Endothelial cell of umbilical vein (primary cell): ENCODE results near the gene GRIN3A. TPM values are rescaled to one million over a fixed set of nuclear protein-coding genes. Genes with fewer than 3 reads are reported as not detected.

Experiments used
- BruUV-seq: library from RNA; stranded (reverse); fragments of 400-500 nt; replicated peaks from 2 replicates; lab custom pipeline; 2021; lab: Mats Ljungman, UMichigan
- CTCF ChIA-PET: fragments of 300-600, 350-600 bp; sonication (Branson Sonifier 250); formaldehyde crosslinking; loops from one replicate; lab custom pipeline; 2021; ENCODE audit warnings: antibody characterized with exemption, inconsistent platforms; lab: Charles Lee
- POLR2A ChIA-PET: fragments of 300-600, 350-600 bp; sonication (Branson Sonifier 250); formaldehyde crosslinking; loops from one replicate; lab custom pipeline; 2021; ENCODE audit warnings: antibody characterized with exemption, inconsistent platforms; lab: Charles Lee
- DNase-seq: peaks from one replicate; pipeline ENCODE4 v3.0.0-alpha.2; 2011; ENCODE audit warnings: low read depth, low spot score
- FAIRE-seq: peaks from 2 replicates; lab custom pipeline; 2011; peaks lifted over from hg19 to GRCh38; lab: Jason Lieb, UNC
- H2AFZ ChIP-seq: 2 replicates; pipeline ENCODE4 v1.6.0; 2012; ENCODE audit warnings: low read depth, low read length, control low read depth, inconsistent platforms
- H3K27ac ChIP-seq: 2 replicates; pipeline ENCODE4 v1.5.1; 2011; ENCODE audit warnings: low read depth, mild to moderate bottlenecking, control low read depth, low read length, moderate library complexity; ENCODE audit not compliant: insufficient read depth
- H3K27me3 ChIP-seq, 2 experiments: 2 replicates each; pipeline versions ENCODE4 v1.6.0 to v1.6.1; 2011; ENCODE audit warnings: low read length in 2 of 2, mixed read lengths in 1 of 2; ENCODE audit not compliant: control insufficient read depth in 2 of 2, insufficient read depth in 2 of 2
- H3K36me3 ChIP-seq, 2 experiments: 2 replicates in 1 of 2; 3 replicates in 1 of 2; pipeline ENCODE4 v1.5.1; 2011; ENCODE audit warnings: low read length in 2 of 2, mild to moderate bottlenecking in 1 of 2, moderate library complexity in 1 of 2; ENCODE audit not compliant: control insufficient read depth in 2 of 2, insufficient read depth in 2 of 2; ENCODE audit errors: extremely low read depth in 1 of 2
- H3K4me1 ChIP-seq: 3 replicates; pipeline ENCODE4 v1.5.1; 2011; ENCODE audit warnings: mild to moderate bottlenecking, low read length; ENCODE audit not compliant: control insufficient read depth, insufficient read depth; ENCODE audit errors: extremely low read depth
- H3K4me2 ChIP-seq: 2 replicates; pipeline ENCODE4 v1.6.1; 2011; ENCODE audit warnings: low read length, control low read depth, mixed read lengths; ENCODE audit not compliant: insufficient read depth
- H3K4me3 ChIP-seq, 3 experiments: fragments of 200-600 bp in 1 of 3; sonication (generic), shearing (Covaris generic) in 1 of 3; replicated peaks in 1 of 3; 2 replicates each; pipeline ENCODE4 v1.5.1; 2011 to 2016; ENCODE audit warnings: control low read depth in 3 of 3, low read length in 3 of 3, mild to moderate bottlenecking in 2 of 3, inconsistent platforms in 1 of 3, low read depth in 1 of 3, moderate library complexity in 1 of 3; ENCODE audit not compliant: insufficient read depth in 1 of 3
- H3K79me2 ChIP-seq: 2 replicates; pipeline ENCODE4 v1.6.0; 2012; ENCODE audit warnings: low read length, inconsistent platforms; ENCODE audit not compliant: control insufficient read depth, insufficient read depth
- H3K9ac ChIP-seq: replicated peaks from 2 replicates; pipeline ENCODE3; 2011; ENCODE audit warnings: low read length, control low read depth; ENCODE audit not compliant: insufficient read depth; ENCODE audit errors: extremely low read depth
- H3K9me1 ChIP-seq: replicated peaks from 3 replicates; pipeline ENCODE4 v1.6.0; 2011; ENCODE audit warnings: mild to moderate bottlenecking, low read length; ENCODE audit not compliant: control insufficient read depth, insufficient read depth; ENCODE audit errors: extremely low read depth
- H3K9me3 ChIP-seq: replicated peaks from 2 replicates; pipeline ENCODE4 v1.5.1; 2012; ENCODE audit warnings: low read length, inconsistent platforms; ENCODE audit not compliant: control insufficient read depth, insufficient read depth
- H4K20me1 ChIP-seq: replicated peaks from 2 replicates; pipeline ENCODE3; 2011; ENCODE audit warnings: mild to moderate bottlenecking, low read length; ENCODE audit not compliant: control insufficient read depth, insufficient read depth; ENCODE audit errors: extremely low read depth
- CTCF ChIP-seq, 2 donors: IDR thresholded peaks; 1 replicate in 1 of 2; 2 replicates in 1 of 2; pipeline ENCODE4 v1.5.1; 2011; ENCODE audit warnings: low read length in 2 of 2, mild to moderate bottlenecking in 2 of 2, moderate library complexity in 2 of 2, control low read depth in 1 of 2, inconsistent platforms in 1 of 2, low read depth in 1 of 2; ENCODE audit not compliant: insufficient read depth in 1 of 2; ENCODE audit errors: extremely low read depth in 1 of 2
- EZH2 ChIP-seq: IDR thresholded peaks from 2 replicates; pipeline ENCODE4 v1.6.1; 2012; ENCODE audit warnings: borderline replicate concordance, low read depth, mild to moderate bottlenecking, moderate library complexity, low read length, inconsistent platforms; ENCODE audit not compliant: severe bottlenecking
- FOS ChIP-seq: IDR thresholded peaks from 2 replicates; pipeline ENCODE4 v1.6.1; 2011; ENCODE audit warnings: mild to moderate bottlenecking, low read length, moderate library complexity, borderline replicate concordance; ENCODE audit not compliant: insufficient read depth
- GATA2 ChIP-seq: IDR thresholded peaks from 2 replicates; pipeline ENCODE4 v1.7.0; 2011; ENCODE audit warnings: low read depth, mild to moderate bottlenecking, moderate library complexity, mixed read lengths, low read length; ENCODE audit not compliant: insufficient read length, insufficient read depth
- JUN ChIP-seq: IDR thresholded peaks from 2 replicates; pipeline ENCODE4 v1.6.1; 2011; ENCODE audit warnings: borderline replicate concordance, low read depth; ENCODE audit not compliant: insufficient read length, insufficient read depth
- MAX ChIP-seq: IDR thresholded peaks from 2 replicates; pipeline ENCODE4 v1.6.1; 2011; ENCODE audit not compliant: insufficient read depth, insufficient read length
- MYC ChIP-seq: IDR thresholded peaks from one replicate; pipeline ENCODE4 v1.6.1; 2011; ENCODE audit warnings: mild to moderate bottlenecking, low read depth, low read length
- POLR2A ChIP-seq: IDR thresholded peaks from 2 replicates; pipeline ENCODE4 v1.6.1; 2012; ENCODE audit warnings: low read depth, mild to moderate bottlenecking, control low read depth, low read length
- POLR2AphosphoS5 ChIP-seq: IDR thresholded peaks from 2 replicates; pipeline ENCODE4 v1.6.1; 2012; ENCODE audit warnings: low read depth, mild to moderate bottlenecking, control low read depth, low read length, moderate library complexity; ENCODE audit not compliant: insufficient read depth
- dilution Hi-C: fragments of 300-500 bp; cut with MboI; formaldehyde crosslinking; loops from one replicate; pipeline ENCODE4 v1.15.0; 2019; ENCODE audit warnings: low sequenced_read_pairs; ENCODE audit not compliant: extremely low pct_ligation_motif_present
- intact Hi-C: fragments of 100-400 bp; cut with micrococcal nuclease; formaldehyde crosslinking; loops from one replicate; pipeline ENCODE4 v1.10.0; 2022
- polyA plus RNA-seq, 4 experiments: library from polyadenylated mRNA; depleted of rRNA in 3 of 4; stranded (reverse) in 3 of 4; unstranded in 1 of 4; fragments of >200 nt; gene quantifications; 2 replicates each; pipeline versions ENCODE4 v1.2.1 to v1.2.3, GENCODE V29; 2011 to 2012; ENCODE audit warnings: missing spikeins in 1 of 4
- total RNA-seq: library from RNA; stranded (reverse); gene quantifications from 2 replicates; pipeline ENCODE4 v1.2.3, GENCODE V29; 2021

GRIN3A gene
- total and polyA plus RNA-seq, 2 donors (not counting 3 experiments of a cell fraction or from before 2014, with no cell fraction given): not detected

GRCh38 chr9:101631892-101632291, 106.6 kb downstream of the GRIN3A start:
- Histone ChIP-seq H3K27ac (no peak overlapping the region), H4K20me1 (no peaks in the 10 kb centered on the region), H3K36me3 (no peaks in the 10 kb centered on the region), H3K9me1 (no peaks in the 10 kb centered on the region), H3K4me3 (no peak overlapping the region), H3K9ac (no peak overlapping the region), H3K9me3 (no peaks in the 10 kb centered on the region), H2AFZ (no peak overlapping the region), H3K4me2 (no peak overlapping the region), H3K4me1 (no peaks in the 10 kb centered on the region), H3K27me3 (no peaks in the 10 kb centered on the region), H3K79me2 (no peaks in the 10 kb centered on the region)
- dilution Hi-C loops (no loop called here), intact Hi-C loops (no loop called here)
- no peak for DNase-seq
- no TSS peak for BruUV-seq
- TF ChIP-seq FOS (no peak), POLR2A (no peak), CTCF (IDR thresholded peaks at IDR 0.05; ENCODE audit: extremely low read depth in 1 of 2, insufficient read depth in 1 of 2, low read depth in 1 of 2, low read length in 2 of 2) (no peak), JUN (no peak), MAX (no peak), POLR2AphosphoS5 (no peak), MYC (no peak), EZH2 (no peak), GATA2 (no peak)
- FAIRE-seq: no peak
- POLR2A ChIA-PET: no interaction called here
- CTCF ChIA-PET: no interaction called here
